K562 (cell line): ENCODE results near the gene MLLT6. TPM values are rescaled to one million over a fixed set of nuclear protein-coding genes. Genes with fewer than 3 reads are reported as not detected.

Source experiments
- ATF3 ChIP-seq, 2 experiments: fragments of 450-650 bp in 1 of 2; sonication (generic) in 1 of 2; formaldehyde crosslinking in 1 of 2; IDR thresholded peaks in 1 of 2; conservative IDR thresholded peaks in 1 of 2; 2 replicates each; pipeline versions ENCODE4 v1.6.1 to v1.8.1; 2016 to 2023; ENCODE audit warnings: mild to moderate bottlenecking in 2 of 2, moderate library complexity in 2 of 2, inconsistent platforms in 1 of 2, missing genetic modification reagents in 1 of 2
- FOXP1 ChIP-seq: sonication (generic); formaldehyde crosslinking; IDR thresholded peaks from 2 replicates; pipeline ENCODE4 v1.8.0; 2022; ENCODE audit warnings: mild to moderate bottlenecking, missing genetic modification reagents
- PHB2 ChIP-seq: fragments of 450-650 bp; IDR thresholded peaks from 2 replicates; pipeline ENCODE4 v1.6.1; 2017; ENCODE audit warnings: low read depth
- PTBP1 ChIP-seq: fragments of 200-400 bp; formaldehyde crosslinking; IDR thresholded peaks from 2 replicates; pipeline ENCODE4 v1.6.1; 2017; ENCODE audit warnings: low read depth, low read length
- RBM17 ChIP-seq: fragments of 200-400 bp; formaldehyde crosslinking; IDR thresholded peaks from 2 replicates; pipeline ENCODE4 v1.6.1; 2017; ENCODE audit warnings: low read depth, mild to moderate bottlenecking, low read length, borderline replicate concordance
- TAF1 ChIP-seq: IDR thresholded peaks from 2 replicates; pipeline ENCODE4 v1.6.1; 2011; ENCODE audit warnings: mild to moderate bottlenecking, low read length, moderate library complexity; ENCODE audit not compliant: insufficient read depth, control insufficient read depth, severe bottlenecking; ENCODE audit errors: extremely low read depth
- TBP ChIP-seq: optimal IDR thresholded peaks from 2 replicates; pipeline ENCODE3; 2011; ENCODE audit warnings: low read depth, low read length, improper control_type of control experiment
- ZEB2 ChIP-seq: fragments of 450-650 bp; IDR thresholded peaks from 2 replicates; pipeline ENCODE4 v1.6.1; 2016
- ZNF184 ChIP-seq: sonication (generic); formaldehyde crosslinking; IDR thresholded peaks from 2 replicates; pipeline ENCODE4 v1.5.0; 2020; ENCODE audit warnings: missing genetic modification reagents
- polyA plus RNA-seq, 8 experiments: library from polyadenylated mRNA; depleted of rRNA in 4 of 8; stranded (reverse) in 5 of 8; unstranded in 3 of 8; fragments of >200 nt; fragmentation: Nextera tagmentation in 2 of 8; fragmentation: Illumina TruSeq in 1 of 8; extraction: Ambion mirVana in 2 of 8; extraction: Trizol in 1 of 8; gene quantifications; 2 replicates each; pipeline versions ENCODE4 v1.2.1 to v1.2.3, GENCODE V29; 2011 to 2014; ENCODE audit warnings: inconsistent platforms in 1 of 8, missing spikeins in 1 of 8
- total RNA-seq, 7 experiments: library from RNA; depleted of rRNA in 6 of 7; stranded (reverse); fragments of >200 nt in 6 of 7; fragmentation: Illumina TruSeq in 2 of 7; extraction: Trizol in 2 of 7; gene quantifications; 2 replicates each; pipeline versions ENCODE4 v1.2.1 to v1.2.3, GENCODE V29; 2011 to 2021; ENCODE audit warnings: low replicate concordance in 1 of 7
- TF ChIP-seq, protein P1 (sequence below), 2 experiments: fragments of 450-650 bp; IDR thresholded peaks; 2 replicates each; pipeline ENCODE4 v1.6.1; 2016; ENCODE audit warnings: mild to moderate bottlenecking in 2 of 2, borderline replicate concordance in 1 of 2, low read depth in 1 of 2, moderate library complexity in 1 of 2
- TF ChIP-seq, protein P2 (sequence below): fragments of 250-450 bp; sonication (Bioruptor Pico); IDR thresholded peaks from 2 replicates; pipeline ENCODE4 v1.8.0; 2021; ENCODE audit warnings: mild to moderate bottlenecking, moderate library complexity
- TF ChIP-seq, protein P3 (sequence below): fragments of 450-650 bp; formaldehyde crosslinking; IDR thresholded peaks from 2 replicates; pipeline ENCODE4 v1.4.0; 2022; ENCODE audit warnings: missing genetic modification characterization
- TF ChIP-seq, protein P4 (sequence below): sonication (generic); formaldehyde crosslinking; IDR thresholded peaks from 2 replicates; pipeline ENCODE4 v1.8.0; 2022; ENCODE audit warnings: mild to moderate bottlenecking, missing genetic modification reagents

MLLT6 gene
- total and polyA plus RNA-seq, 9 of the 15 experiments (the other 6 are each of a cell fraction or from before 2014, with no cell fraction given): 3.1 to 71.7 (median 30.0) TPM

DNA sequence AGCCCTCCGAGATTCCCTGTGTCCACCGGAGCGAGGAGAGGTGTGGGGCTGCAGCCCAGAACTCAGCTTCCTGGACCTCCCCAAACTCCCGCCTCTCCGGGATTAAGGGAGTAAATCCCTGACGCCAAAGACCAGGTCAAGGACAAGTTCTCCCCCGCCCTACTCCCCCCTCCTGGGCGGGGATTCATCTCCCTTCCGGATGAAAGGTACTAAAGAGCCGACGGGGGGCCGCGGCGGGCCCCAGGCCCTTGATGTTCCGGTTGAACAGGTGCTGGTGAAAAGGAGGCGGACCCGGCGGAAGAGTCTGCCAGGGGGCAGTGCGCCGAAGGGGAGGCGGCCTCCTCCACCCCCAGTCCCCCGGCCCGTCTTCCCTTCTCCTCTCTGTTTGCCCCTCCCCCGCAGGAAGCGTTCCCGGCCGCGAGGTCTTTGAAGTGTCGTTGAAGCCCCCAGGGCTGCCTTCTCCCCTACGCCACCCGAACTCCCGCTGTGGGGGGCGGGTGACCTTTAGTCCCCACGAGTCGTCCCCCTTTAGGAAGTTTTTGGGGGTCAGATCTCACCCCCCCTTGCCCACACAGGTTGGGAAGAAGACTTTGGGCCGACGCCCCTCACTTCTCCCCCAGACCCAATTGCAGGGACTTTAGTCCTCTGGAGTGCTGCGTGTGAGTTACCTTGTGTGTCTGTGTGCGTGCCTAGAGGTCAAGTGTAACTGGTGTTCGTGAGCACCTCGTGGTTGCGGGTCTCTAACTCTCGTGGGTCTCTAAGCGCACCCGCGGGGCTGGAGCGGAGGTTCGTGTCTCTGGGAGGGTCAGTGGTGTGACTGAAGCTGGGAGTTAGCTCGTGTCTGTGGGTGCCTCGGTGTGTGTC lies 1.1 kb upstream of the MLLT6 start (continued):
- TF ChIP-seq, protein P1, sequence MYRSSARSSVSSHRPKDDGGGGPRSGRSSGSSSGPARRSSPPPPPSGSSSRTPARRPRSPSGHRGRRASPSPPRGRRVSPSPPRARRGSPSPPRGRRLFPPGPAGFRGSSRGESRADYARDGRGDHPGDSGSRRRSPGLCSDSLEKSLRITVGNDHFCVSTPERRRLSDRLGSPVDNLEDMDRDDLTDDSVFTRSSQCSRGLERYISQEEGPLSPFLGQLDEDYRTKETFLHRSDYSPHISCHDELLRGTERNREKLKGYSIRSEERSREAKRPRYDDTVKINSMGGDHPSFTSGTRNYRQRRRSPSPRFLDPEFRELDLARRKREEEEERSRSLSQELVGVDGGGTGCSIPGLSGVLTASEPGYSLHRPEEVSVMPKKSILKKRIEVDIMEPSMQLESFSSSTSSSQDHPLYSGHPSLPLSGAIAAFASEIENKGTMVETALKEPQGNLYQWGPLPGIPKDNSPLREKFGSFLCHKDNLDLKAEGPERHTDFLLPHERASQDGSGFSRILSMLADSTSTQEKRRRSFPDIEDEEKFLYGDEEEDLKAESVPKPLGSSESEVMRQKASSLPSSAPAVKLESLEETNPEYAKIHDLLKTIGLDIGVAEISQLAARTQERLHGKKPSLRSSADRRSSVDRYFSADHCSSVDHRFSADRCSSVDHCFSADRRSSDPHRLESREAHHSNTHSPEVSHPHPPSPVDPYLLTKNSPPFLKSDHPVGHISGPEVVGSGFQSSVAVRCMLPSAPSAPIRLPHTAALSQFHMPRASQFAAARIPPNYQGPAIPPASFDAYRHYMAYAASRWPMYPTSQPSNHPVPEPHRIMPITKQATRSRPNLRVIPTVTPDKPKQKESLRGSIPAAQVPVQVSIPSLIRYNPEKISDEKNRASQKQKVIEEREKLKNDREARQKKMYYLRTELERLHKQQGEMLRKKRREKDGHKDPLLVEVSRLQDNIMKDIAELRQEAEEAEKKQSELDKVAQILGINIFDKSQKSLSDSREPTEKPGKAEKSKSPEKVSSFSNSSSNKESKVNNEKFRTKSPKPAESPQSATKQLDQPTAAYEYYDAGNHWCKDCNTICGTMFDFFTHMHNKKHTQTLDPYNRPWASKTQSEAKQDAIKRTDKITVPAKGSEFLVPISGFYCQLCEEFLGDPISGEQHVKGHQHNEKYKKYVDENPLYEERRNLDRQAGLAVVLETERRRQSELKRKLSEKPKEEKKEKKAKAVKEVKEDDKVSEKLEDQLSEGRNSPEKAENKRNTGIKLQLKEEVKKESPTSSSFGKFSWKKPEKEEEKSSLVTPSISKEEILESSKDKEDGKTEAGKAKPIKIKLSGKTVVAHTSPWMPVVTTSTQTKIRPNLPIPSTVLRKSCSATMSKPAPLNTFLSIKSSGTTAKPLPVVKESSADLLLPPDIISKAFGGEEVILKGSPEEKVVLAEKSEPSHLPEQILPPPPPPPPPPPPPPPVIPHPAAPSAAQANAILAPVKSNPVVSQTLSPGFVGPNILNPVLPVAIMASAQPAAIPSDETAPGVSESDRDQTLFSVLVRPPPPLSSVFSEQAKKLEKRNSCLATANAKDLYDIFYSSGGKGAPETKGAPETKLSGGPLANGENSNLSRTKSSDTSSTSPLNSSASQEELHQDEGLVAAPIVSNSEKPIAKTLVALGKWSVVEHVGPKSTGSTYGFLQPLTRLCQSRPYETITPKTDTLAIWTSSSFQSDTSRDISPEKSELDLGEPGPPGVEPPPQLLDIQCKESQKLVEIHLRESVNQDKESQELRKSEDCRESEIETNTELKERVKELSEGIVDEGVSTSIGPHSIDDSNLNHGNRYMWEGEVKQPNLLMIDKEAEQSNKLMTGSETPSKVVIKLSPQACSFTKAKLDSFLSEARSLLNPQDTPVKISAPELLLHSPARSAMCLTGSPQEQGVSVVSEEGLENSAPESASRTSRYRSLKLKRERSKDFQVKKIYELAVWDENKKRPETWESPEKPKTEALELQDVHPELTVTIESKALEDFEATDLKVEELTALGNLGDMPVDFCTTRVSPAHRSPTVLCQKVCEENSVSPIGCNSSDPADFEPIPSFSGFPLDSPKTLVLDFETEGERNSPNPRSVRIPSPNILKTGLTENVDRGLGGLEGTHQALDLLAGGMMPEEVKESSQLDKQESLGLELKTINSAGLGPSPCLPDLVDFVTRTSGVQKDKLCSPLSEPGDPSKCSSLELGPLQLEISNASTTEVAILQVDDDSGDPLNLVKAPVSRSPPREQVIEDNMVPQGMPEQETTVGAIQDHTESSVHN (IDR thresholded peaks at IDR 0.05; ENCODE audit: borderline replicate concordance in 1 of 2, low read depth in 1 of 2): no peak
- TF ChIP-seq TBP (peak; percentile 81), ZNF184 (no peak), FOXP1 (CRISPR knock-in tag) (no peak), PTBP1 (peak; percentile 86; the same call in 1 of the 2 replicates), RBM17 (no peak), ATF3 (IDR thresholded peaks at IDR 0.05) (no peak), ATF3 (CRISPR knock-in tag; conservative IDR thresholded peaks at IDR 0.05) (no peak), PHB2 (0 out of 2 replicates have a peak, but pooled peaks have one; percentile 15), TAF1 (peak; percentile 52), ZEB2 (0 out of 2 replicates have a peak, but pooled peaks have one; percentile 44)
- TF ChIP-seq, protein P2, sequence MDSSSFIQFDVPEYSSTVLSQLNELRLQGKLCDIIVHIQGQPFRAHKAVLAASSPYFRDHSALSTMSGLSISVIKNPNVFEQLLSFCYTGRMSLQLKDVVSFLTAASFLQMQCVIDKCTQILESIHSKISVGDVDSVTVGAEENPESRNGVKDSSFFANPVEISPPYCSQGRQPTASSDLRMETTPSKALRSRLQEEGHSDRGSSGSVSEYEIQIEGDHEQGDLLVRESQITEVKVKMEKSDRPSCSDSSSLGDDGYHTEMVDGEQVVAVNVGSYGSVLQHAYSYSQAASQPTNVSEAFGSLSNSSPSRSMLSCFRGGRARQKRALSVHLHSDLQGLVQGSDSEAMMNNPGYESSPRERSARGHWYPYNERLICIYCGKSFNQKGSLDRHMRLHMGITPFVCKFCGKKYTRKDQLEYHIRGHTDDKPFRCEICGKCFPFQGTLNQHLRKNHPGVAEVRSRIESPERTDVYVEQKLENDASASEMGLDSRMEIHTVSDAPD (CRISPR knock-in tag): no peak
- TF ChIP-seq, protein P3, sequence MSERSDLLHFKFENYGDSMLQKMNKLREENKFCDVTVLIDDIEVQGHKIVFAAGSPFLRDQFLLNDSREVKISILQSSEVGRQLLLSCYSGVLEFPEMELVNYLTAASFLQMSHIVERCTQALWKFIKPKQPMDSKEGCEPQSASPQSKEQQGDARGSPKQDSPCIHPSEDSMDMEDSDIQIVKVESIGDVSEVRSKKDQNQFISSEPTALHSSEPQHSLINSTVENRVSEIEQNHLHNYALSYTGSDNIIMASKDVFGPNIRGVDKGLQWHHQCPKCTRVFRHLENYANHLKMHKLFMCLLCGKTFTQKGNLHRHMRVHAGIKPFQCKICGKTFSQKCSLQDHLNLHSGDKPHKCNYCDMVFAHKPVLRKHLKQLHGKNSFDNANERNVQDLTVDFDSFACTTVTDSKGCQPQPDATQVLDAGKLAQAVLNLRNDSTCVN (CRISPR knock-in tag): no peak
- TF ChIP-seq, protein P4, sequence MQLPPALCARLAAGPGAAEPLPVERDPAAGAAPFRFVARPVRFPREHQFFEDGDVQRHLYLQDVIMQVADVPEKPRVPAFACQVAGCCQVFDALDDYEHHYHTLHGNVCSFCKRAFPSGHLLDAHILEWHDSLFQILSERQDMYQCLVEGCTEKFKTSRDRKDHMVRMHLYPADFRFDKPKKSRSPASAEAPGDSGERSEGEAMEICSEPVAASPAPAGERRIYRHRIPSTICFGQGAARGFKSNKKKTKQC (CRISPR knock-in tag): no peak
